SU-DHL-6 (cell line): ENCODE measurements around the gene RPL26.

Experiments used
- CTCF ChIP-seq: fragments of 200-600 bp; sonication (generic); IDR thresholded peaks from one replicate; pipeline ENCODE4 v1.5.1; 2017; ENCODE audit warnings: antibody characterized with exemption, mild to moderate bottlenecking, low read length, moderate library complexity; ENCODE audit not compliant: insufficient read depth, poor library complexity, severe bottlenecking
- EZH2phosphoT487 ChIP-seq: fragments of 200-600 bp; sonication (generic), shearing (Covaris generic); conservative IDR thresholded peaks from 2 replicates; pipeline ENCODE4 v1.6.1; 2018; ENCODE audit warnings: mild to moderate bottlenecking, antibody characterized with exemption, low read length, moderate library complexity, mixed read lengths

- no peak for TF ChIP-seq CTCF
- TF ChIP-seq EZH2phosphoT487 = no peak
Observed at GRCh38 chr17:8392674-8393469, 9.9 kb upstream of the RPL26 start.
